ENCODE measurements around the gene AFMID. TPM values are rescaled to one million over a fixed set of nuclear protein-coding genes. Genes with fewer than 3 reads are reported as not detected.

AFMID gene
- total and polyA plus RNA-seq, 9 of the 15 experiments (the other 6 are each of a cell fraction or from before 2014, with no cell fraction given): 62.1 to 188 (median 74.4) TPM

DNA sequence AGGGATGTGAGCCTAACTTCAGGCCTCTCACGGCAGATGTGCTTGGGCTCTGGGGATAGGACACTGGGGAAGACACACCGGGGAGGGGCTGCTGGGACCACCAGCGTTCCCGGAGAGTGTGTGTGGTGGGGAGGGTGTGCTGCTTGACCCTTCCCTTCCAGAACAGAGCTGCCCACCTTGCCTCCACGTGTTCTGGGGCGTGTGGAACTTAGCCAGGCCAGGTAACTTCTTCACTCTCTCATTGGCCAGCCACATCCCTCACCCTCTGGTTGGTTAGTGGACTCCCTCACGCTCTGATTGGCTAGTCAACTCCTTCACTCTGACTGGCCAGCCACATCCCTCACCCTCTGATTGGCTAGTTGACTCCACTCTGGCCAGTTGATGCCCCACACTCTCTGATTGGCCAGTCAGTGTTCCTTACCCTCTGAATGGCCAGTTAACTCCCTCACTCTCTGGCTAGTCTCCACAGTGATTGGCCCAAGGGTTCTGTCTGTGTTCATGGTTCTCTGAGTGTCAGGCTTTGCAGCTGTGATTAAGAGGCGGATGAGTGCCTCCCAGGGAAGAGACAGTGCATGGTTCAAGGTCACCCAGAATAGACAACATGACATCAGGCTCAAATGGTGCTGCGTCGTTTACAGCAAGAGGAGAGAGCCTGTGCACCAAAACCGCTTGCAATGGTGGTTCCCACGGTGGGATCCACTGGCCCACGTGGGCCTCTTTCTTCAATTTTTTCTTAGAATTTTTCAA is 54.3 kb downstream of the AFMID start (continued):
- TF ChIP-seq ZKSCAN8 (CRISPR knock-in tag; IDR thresholded peaks at IDR 0.05) (peak; percentile 65; the same call in 1 of the 2 replicates), CHD2 (IDR thresholded peaks at IDR 0.05; ENCODE audit: low read depth, low read length) (peak; percentile 77), ETV5 (CRISPR knock-in tag; IDR thresholded peaks at IDR 0.05; ENCODE audit: low read depth) (no peak), PTTG1 (tag; IDR thresholded peaks at IDR 0.05; ENCODE audit: low read depth) (peak; percentile 57; the same call in 1 of the 2 replicates), KAT2B (IDR thresholded peaks at IDR 0.05; ENCODE audit: low read depth, low read length) (no peak), CC2D1A (IDR thresholded peaks at IDR 0.05) (peak; percentile 59; the same call in 1 of the 2 replicates)
- TF ChIP-seq, protein P1, sequence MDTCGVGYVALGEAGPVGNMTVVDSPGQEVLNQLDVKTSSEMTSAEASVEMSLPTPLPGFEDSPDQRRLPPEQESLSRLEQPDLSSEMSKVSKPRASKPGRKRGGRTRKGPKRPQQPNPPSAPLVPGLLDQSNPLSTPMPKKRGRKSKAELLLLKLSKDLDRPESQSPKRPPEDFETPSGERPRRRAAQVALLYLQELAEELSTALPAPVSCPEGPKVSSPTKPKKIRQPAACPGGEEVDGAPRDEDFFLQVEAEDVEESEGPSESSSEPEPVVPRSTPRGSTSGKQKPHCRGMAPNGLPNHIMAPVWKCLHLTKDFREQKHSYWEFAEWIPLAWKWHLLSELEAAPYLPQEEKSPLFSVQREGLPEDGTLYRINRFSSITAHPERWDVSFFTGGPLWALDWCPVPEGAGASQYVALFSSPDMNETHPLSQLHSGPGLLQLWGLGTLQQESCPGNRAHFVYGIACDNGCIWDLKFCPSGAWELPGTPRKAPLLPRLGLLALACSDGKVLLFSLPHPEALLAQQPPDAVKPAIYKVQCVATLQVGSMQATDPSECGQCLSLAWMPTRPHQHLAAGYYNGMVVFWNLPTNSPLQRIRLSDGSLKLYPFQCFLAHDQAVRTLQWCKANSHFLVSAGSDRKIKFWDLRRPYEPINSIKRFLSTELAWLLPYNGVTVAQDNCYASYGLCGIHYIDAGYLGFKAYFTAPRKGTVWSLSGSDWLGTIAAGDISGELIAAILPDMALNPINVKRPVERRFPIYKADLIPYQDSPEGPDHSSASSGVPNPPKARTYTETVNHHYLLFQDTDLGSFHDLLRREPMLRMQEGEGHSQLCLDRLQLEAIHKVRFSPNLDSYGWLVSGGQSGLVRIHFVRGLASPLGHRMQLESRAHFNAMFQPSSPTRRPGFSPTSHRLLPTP (IDR thresholded peaks at IDR 0.05; ENCODE audit: borderline replicate concordance, extremely low read depth, insufficient read length): no peak
- TF ChIP-seq, protein P2, sequence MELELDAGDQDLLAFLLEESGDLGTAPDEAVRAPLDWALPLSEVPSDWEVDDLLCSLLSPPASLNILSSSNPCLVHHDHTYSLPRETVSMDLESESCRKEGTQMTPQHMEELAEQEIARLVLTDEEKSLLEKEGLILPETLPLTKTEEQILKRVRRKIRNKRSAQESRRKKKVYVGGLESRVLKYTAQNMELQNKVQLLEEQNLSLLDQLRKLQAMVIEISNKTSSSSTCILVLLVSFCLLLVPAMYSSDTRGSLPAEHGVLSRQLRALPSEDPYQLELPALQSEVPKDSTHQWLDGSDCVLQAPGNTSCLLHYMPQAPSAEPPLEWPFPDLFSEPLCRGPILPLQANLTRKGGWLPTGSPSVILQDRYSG (tag; conservative IDR thresholded peaks at IDR 0.05; ENCODE audit: low read depth): 0 out of 2 replicates have a peak, but pooled peaks have one; percentile 57
- TF ChIP-seq, protein P3, sequence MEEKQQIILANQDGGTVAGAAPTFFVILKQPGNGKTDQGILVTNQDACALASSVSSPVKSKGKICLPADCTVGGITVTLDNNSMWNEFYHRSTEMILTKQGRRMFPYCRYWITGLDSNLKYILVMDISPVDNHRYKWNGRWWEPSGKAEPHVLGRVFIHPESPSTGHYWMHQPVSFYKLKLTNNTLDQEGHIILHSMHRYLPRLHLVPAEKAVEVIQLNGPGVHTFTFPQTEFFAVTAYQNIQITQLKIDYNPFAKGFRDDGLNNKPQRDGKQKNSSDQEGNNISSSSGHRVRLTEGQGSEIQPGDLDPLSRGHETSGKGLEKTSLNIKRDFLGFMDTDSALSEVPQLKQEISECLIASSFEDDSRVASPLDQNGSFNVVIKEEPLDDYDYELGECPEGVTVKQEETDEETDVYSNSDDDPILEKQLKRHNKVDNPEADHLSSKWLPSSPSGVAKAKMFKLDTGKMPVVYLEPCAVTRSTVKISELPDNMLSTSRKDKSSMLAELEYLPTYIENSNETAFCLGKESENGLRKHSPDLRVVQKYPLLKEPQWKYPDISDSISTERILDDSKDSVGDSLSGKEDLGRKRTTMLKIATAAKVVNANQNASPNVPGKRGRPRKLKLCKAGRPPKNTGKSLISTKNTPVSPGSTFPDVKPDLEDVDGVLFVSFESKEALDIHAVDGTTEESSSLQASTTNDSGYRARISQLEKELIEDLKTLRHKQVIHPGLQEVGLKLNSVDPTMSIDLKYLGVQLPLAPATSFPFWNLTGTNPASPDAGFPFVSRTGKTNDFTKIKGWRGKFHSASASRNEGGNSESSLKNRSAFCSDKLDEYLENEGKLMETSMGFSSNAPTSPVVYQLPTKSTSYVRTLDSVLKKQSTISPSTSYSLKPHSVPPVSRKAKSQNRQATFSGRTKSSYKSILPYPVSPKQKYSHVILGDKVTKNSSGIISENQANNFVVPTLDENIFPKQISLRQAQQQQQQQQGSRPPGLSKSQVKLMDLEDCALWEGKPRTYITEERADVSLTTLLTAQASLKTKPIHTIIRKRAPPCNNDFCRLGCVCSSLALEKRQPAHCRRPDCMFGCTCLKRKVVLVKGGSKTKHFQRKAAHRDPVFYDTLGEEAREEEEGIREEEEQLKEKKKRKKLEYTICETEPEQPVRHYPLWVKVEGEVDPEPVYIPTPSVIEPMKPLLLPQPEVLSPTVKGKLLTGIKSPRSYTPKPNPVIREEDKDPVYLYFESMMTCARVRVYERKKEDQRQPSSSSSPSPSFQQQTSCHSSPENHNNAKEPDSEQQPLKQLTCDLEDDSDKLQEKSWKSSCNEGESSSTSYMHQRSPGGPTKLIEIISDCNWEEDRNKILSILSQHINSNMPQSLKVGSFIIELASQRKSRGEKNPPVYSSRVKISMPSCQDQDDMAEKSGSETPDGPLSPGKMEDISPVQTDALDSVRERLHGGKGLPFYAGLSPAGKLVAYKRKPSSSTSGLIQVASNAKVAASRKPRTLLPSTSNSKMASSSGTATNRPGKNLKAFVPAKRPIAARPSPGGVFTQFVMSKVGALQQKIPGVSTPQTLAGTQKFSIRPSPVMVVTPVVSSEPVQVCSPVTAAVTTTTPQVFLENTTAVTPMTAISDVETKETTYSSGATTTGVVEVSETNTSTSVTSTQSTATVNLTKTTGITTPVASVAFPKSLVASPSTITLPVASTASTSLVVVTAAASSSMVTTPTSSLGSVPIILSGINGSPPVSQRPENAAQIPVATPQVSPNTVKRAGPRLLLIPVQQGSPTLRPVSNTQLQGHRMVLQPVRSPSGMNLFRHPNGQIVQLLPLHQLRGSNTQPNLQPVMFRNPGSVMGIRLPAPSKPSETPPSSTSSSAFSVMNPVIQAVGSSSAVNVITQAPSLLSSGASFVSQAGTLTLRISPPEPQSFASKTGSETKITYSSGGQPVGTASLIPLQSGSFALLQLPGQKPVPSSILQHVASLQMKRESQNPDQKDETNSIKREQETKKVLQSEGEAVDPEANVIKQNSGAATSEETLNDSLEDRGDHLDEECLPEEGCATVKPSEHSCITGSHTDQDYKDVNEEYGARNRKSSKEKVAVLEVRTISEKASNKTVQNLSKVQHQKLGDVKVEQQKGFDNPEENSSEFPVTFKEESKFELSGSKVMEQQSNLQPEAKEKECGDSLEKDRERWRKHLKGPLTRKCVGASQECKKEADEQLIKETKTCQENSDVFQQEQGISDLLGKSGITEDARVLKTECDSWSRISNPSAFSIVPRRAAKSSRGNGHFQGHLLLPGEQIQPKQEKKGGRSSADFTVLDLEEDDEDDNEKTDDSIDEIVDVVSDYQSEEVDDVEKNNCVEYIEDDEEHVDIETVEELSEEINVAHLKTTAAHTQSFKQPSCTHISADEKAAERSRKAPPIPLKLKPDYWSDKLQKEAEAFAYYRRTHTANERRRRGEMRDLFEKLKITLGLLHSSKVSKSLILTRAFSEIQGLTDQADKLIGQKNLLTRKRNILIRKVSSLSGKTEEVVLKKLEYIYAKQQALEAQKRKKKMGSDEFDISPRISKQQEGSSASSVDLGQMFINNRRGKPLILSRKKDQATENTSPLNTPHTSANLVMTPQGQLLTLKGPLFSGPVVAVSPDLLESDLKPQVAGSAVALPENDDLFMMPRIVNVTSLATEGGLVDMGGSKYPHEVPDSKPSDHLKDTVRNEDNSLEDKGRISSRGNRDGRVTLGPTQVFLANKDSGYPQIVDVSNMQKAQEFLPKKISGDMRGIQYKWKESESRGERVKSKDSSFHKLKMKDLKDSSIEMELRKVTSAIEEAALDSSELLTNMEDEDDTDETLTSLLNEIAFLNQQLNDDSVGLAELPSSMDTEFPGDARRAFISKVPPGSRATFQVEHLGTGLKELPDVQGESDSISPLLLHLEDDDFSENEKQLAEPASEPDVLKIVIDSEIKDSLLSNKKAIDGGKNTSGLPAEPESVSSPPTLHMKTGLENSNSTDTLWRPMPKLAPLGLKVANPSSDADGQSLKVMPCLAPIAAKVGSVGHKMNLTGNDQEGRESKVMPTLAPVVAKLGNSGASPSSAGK (IDR thresholded peaks at IDR 0.05): 0 out of 2 replicates have a peak, but pooled peaks have one; percentile 46
